ENCODE measurements around the gene NPHP1. TPM values are rescaled to one million over a fixed set of nuclear protein-coding genes. Genes with fewer than 3 reads are reported as not detected.

The NPHP1 gene
- total RNA-seq, 2 donors from 2014 or later = 8.4 to 10.6 TPM

DNA sequence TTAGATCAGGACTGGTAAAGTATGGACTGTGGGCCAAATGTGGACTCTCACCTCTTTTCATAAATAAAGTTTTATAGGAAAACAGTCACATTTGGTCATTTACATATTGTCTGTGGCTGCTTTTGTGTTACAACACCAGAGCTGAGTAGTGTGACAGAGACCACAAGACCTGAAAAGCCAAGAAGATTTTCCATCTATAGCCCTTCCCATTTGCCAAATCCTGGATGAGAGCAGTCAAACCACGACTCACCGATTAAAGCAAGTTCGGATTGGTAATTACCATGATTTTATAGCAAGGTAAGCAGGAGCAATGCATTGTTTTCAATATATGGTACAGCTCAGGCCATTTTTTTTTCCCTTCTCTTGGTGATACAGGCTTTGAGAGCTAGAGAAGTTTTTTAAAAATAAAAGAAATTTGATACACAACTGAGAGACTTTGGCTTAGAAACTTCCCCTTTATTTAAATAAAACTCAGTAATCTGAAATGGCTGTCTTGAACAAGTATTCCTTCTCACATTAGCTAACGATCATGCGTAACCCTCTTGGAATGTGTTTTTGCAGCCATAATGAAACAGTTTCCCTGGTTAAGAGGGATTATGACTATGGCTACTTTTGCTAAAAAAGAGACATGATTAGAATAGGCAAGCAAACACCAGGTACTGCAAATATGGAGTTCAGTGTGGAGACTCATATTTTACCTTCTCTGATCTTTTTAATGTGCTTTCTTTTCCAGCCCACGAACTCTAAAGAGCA, 79.7 kb downstream of the NPHP1 start:
- H3K9ac ChIP-seq (ENCODE audit: extremely low read depth, low read length, poor library complexity, severe bottlenecking) = no peak overlapping the region
- H3K27ac ChIP-seq (ENCODE audit: low read depth, low read length) = no peak overlapping the region
- H3K27me3 ChIP-seq (ENCODE audit: control insufficient read depth, insufficient read depth, low read length, poor library complexity, severe bottlenecking) = no peaks in the 10 kb centered on the region
- H3K36me3 Mint-ChIP-seq (ENCODE audit: low read depth) = no peaks in the 10 kb centered on the region
- H3K27ac Mint-ChIP-seq = no peak overlapping the region
- H3K36me3 ChIP-seq (ENCODE audit: control insufficient read depth, insufficient read depth, low read length) = no peaks in the 10 kb centered on the region
- 96% methylated on average over 5 to 6 of the region's 6 CpGs for WGBS, 2 experiments (ENCODE audit: insufficient coverage in 1 of 2, insufficient read length in 1 of 2)
- H3K27me3 Mint-ChIP-seq (ENCODE audit: insufficient read depth) = peaks cover 2% of the 10 kb centered on the region
- H3K9me3 ChIP-seq (ENCODE audit: control insufficient read depth, low read length) = no peaks in the 10 kb centered on the region
- DNase-seq = no peak
- H3K4me1 ChIP-seq (ENCODE audit: control insufficient read depth, insufficient read depth, low read length) = peaks cover 3% of the 10 kb centered on the region
- TF ChIP-seq CTCF (conservative IDR thresholded peaks at IDR 0.05) = no peak
- H3K4me1 Mint-ChIP-seq = peaks cover 4% of the 10 kb centered on the region
- no peak overlapping the region for H3K4me3 ChIP-seq (ENCODE audit: low read length)
- no peak overlapping the region for H3K4me3 Mint-ChIP-seq
- H3K9me3 Mint-ChIP-seq = no peaks in the 10 kb centered on the region

- no peaks in the 10 kb centered on the region for H3K9me3 Mint-ChIP-seq
- Histone ChIP-seq H3K9ac (ENCODE audit: extremely low read depth, low read length, poor library complexity, severe bottlenecking) (no peak overlapping the region), H3K27ac (ENCODE audit: low read depth, low read length) (no peak overlapping the region), H3K36me3 (ENCODE audit: control insufficient read depth, insufficient read depth, low read length) (no peaks in the 10 kb centered on the region), H3K27me3 (ENCODE audit: control insufficient read depth, insufficient read depth, low read length, poor library complexity, severe bottlenecking) (no peaks in the 10 kb centered on the region), H3K4me3 (ENCODE audit: low read length) (no peak overlapping the region), H3K9me3 (ENCODE audit: control insufficient read depth, low read length) (no peaks in the 10 kb centered on the region), H3K4me1 (ENCODE audit: control insufficient read depth, insufficient read depth, low read length) (peaks cover 3% of the 10 kb centered on the region)
- no peak overlapping the region for H3K27ac Mint-ChIP-seq
- TF ChIP-seq CTCF (conservative IDR thresholded peaks at IDR 0.05) = no peak
- H3K4me3 Mint-ChIP-seq = no peak overlapping the region
- no peaks in the 10 kb centered on the region for H3K36me3 Mint-ChIP-seq (ENCODE audit: low read depth)
- H3K4me1 Mint-ChIP-seq = peaks cover 4% of the 10 kb centered on the region
- H3K27me3 Mint-ChIP-seq (ENCODE audit: insufficient read depth) = peaks cover 5% of the 10 kb centered on the region
- 93 to 100% methylated on average over 2 to 4 of the region's 4 CpGs for WGBS, 2 experiments (ENCODE audit: insufficient coverage in 1 of 2, insufficient read length in 1 of 2)
- DNase-seq = no peak
Observed at GRCh38 chr2:110124038-110124825, 80.6 kb downstream of the NPHP1 start.

GRCh38 chr2:110121592-110121991, 83.2 kb downstream of the NPHP1 start:
- no peak for DNase-seq
- TF ChIP-seq CTCF (conservative IDR thresholded peaks at IDR 0.05) = no peak
- Mint-ChIP-seq H3K4me1 (peaks cover 9% of the 10 kb centered on the region), H3K9me3 (no peaks in the 10 kb centered on the region), H3K27ac (no peak overlapping the region), H3K27me3 (ENCODE audit: insufficient read depth) (peaks cover 24% of the 10 kb centered on the region), H3K36me3 (ENCODE audit: low read depth) (no peaks in the 10 kb centered on the region), H3K4me3 (no peak overlapping the region)
- Histone ChIP-seq H3K9me3 (ENCODE audit: control insufficient read depth, low read length) (no peaks in the 10 kb centered on the region), H3K36me3 (ENCODE audit: control insufficient read depth, insufficient read depth, low read length) (no peaks in the 10 kb centered on the region), H3K27me3 (ENCODE audit: control insufficient read depth, insufficient read depth, low read length, poor library complexity, severe bottlenecking) (peaks cover 7% of the 10 kb centered on the region), H3K9ac (ENCODE audit: extremely low read depth, low read length, poor library complexity, severe bottlenecking) (no peak overlapping the region), H3K4me1 (ENCODE audit: control insufficient read depth, insufficient read depth, low read length) (peaks cover 3% of the 10 kb centered on the region), H3K4me3 (ENCODE audit: low read length) (no peak overlapping the region), H3K27ac (ENCODE audit: low read depth, low read length) (no peak overlapping the region)
- 97% methylated on average over 3 of the region's 3 CpGs; no CpG with 5 or more reads in 1 of the 2 experiments for WGBS, 2 experiments (ENCODE audit: insufficient coverage in 1 of 2, insufficient read length in 1 of 2)
